GM12878 (cell line): Measurements from ENCODE around the gene RCAN2. TPM values are rescaled to one million over a fixed set of nuclear protein-coding genes. Genes with fewer than 3 reads are reported as not detected.

Source experiments
- ATAC-seq: fragments of 200-7000 bp; cut with Tn5 transposase; 3 replicates; pipeline ENCODE4 v1.9.1; 2020; ENCODE audit warnings: mild to moderate bottlenecking, moderate library complexity
- BruUV-seq: library from RNA; stranded (reverse); fragments of 400-500 nt; replicated peaks from 2 replicates; lab custom pipeline; 2021; lab: Mats Ljungman, UMichigan
- CTCF ChIA-PET: fragments of 300-600 bp; sonication (Branson Sonifier 250); formaldehyde crosslinking; extraction: SDS; loops from one replicate; lab custom pipeline; 2021; ENCODE audit warnings: inconsistent platforms; lab: Yijun Ruan, JAX
- POLR2A ChIA-PET: fragments of 350-600 bp; formaldehyde crosslinking; extraction: SDS; loops from one replicate; lab custom pipeline; 2021; ENCODE audit warnings: inconsistent platforms; lab: Charles Lee
- RAD21 ChIA-PET: fragments of 300-600 bp; sonication (Branson Sonifier 250); formaldehyde crosslinking; loops from one replicate; lab custom pipeline; 2023; ENCODE audit warnings: antibody characterized with exemption; ENCODE audit not compliant: unreplicated experiment; lab: Charles Lee
- SMC1A ChIA-PET: fragments of 300-600 bp; sonication (Branson Sonifier 250); formaldehyde crosslinking; loops from one replicate; lab custom pipeline; 2023; ENCODE audit not compliant: unreplicated experiment, uncharacterized antibody; lab: Charles Lee
- DNase-seq: peaks from one replicate; pipeline ENCODE4 v3.0.0-alpha.2; 2011; ENCODE audit warnings: low read depth, low spot score
- FAIRE-seq: peaks from 3 replicates; lab custom pipeline; 2011; peaks lifted over from hg19 to GRCh38; lab: Jason Lieb, UNC
- H2AFZ ChIP-seq: 2 replicates; pipeline ENCODE4 v1.6.0; 2011; ENCODE audit warnings: low read depth, low read length, control low read depth; ENCODE audit not compliant: control insufficient read depth
- H3K27ac ChIP-seq: 2 replicates; pipeline ENCODE4 v1.5.1; 2011; ENCODE audit warnings: control low read depth; ENCODE audit not compliant: control insufficient read depth, insufficient read depth
- H3K27me3 ChIP-seq, 2 experiments: replicated peaks in 1 of 2; 2 replicates each; pipeline versions ENCODE4 v1.6.0 to v1.6.1; 2011; ENCODE audit warnings: low read length in 1 of 2; ENCODE audit not compliant: control insufficient read depth in 2 of 2, insufficient read depth in 2 of 2
- H3K36me3 ChIP-seq, 2 experiments: 2 replicates each; pipeline ENCODE4 v1.5.1; 2011; ENCODE audit warnings: low read length in 1 of 2; ENCODE audit not compliant: control insufficient read depth in 2 of 2, insufficient read depth in 2 of 2
- H3K4me1 ChIP-seq: 2 replicates; pipeline ENCODE4 v1.6.1; 2011; ENCODE audit warnings: mild to moderate bottlenecking, low read length, moderate library complexity, mixed read lengths; ENCODE audit not compliant: control insufficient read depth, insufficient read depth
- H3K4me2 ChIP-seq: 2 replicates; pipeline ENCODE4 v1.6.0; 2011; ENCODE audit warnings: control low read depth; ENCODE audit not compliant: control insufficient read depth, insufficient read depth
- H3K4me3 ChIP-seq: fragments of 200-600 bp; sonication (generic); 2 replicates; pipeline ENCODE4 v1.5.1; 2016
- H3K79me2 ChIP-seq: 2 replicates; pipeline ENCODE4 v1.6.0; 2011; ENCODE audit warnings: low read length; ENCODE audit not compliant: control insufficient read depth, insufficient read depth
- H3K9ac ChIP-seq: 2 replicates; pipeline ENCODE4 v1.8.0; 2011; ENCODE audit warnings: low read length, control low read depth, mixed read lengths; ENCODE audit not compliant: control insufficient read depth, insufficient read depth
- H3K9me3 ChIP-seq: replicated peaks from 3 replicates; pipeline ENCODE4 v1.5.1; 2011; ENCODE audit warnings: mild to moderate bottlenecking, low read length; ENCODE audit not compliant: control insufficient read depth, insufficient read depth
- H4K20me1 ChIP-seq: 2 replicates; pipeline ENCODE4 v1.6.0; 2011; ENCODE audit not compliant: control insufficient read depth, insufficient read depth
- E4F1 ChIP-seq: fragments of 450-650 bp; IDR thresholded peaks from 2 replicates; pipeline ENCODE4 v1.6.1; 2018; ENCODE audit warnings: borderline replicate concordance, mild to moderate bottlenecking; ENCODE audit not compliant: partially characterized antibody
- ETV6 ChIP-seq, 2 experiments: fragments of 450-650 bp in 1 of 2; IDR thresholded peaks in 1 of 2; conservative IDR thresholded peaks in 1 of 2; 2 replicates each; pipeline ENCODE4 v1.6.1; 2014; ENCODE audit warnings: antibody characterized with exemption in 1 of 2, borderline replicate concordance in 1 of 2, low read depth in 1 of 2, mild to moderate bottlenecking in 1 of 2, moderate library complexity in 1 of 2
- GABPA ChIP-seq: IDR thresholded peaks from 2 replicates; pipeline ENCODE4 v1.6.1; 2014; ENCODE audit warnings: antibody characterized with exemption, low read depth, mild to moderate bottlenecking, inconsistent platforms
- JUNB ChIP-seq: IDR thresholded peaks from 2 replicates; pipeline ENCODE4 v1.6.1; 2016; ENCODE audit warnings: antibody characterized with exemption, mild to moderate bottlenecking
- NFXL1 ChIP-seq: fragments of 450-650 bp; IDR thresholded peaks from 2 replicates; pipeline ENCODE4 v1.6.1; 2017; ENCODE audit warnings: antibody characterized with exemption, mild to moderate bottlenecking, borderline replicate concordance
- SP1 ChIP-seq: IDR thresholded peaks from one replicate; pipeline ENCODE4 v1.6.1; 2011; ENCODE audit warnings: low read depth, low read length
- SRF ChIP-seq, 2 experiments: IDR thresholded peaks; 2 replicates each; pipeline ENCODE4 v1.6.1; 2011; ENCODE audit warnings: low read depth in 2 of 2, low read length in 2 of 2, mild to moderate bottlenecking in 1 of 2, moderate library complexity in 1 of 2
- SUPT20H ChIP-seq: IDR thresholded peaks from 2 replicates; pipeline ENCODE4 v1.6.1; 2011; ENCODE audit warnings: low read depth, mild to moderate bottlenecking, low read length, moderate library complexity, borderline replicate concordance; ENCODE audit not compliant: control insufficient read depth
- YY1 ChIP-seq: IDR thresholded peaks from 2 replicates; pipeline ENCODE4 v1.6.1; 2011; ENCODE audit warnings: low read depth, mild to moderate bottlenecking, low read length
- ZBTB11 ChIP-seq: fragments of 450-650 bp; formaldehyde crosslinking; IDR thresholded peaks from 2 replicates; pipeline ENCODE4 v1.5.0; 2022; ENCODE audit warnings: mild to moderate bottlenecking, missing genetic modification characterization
- WGBS: methylation state at CpG from one replicate; pipeline ENCODE4 v1.1.6; 2016; ENCODE audit warnings: low lambda C conversion rate; ENCODE audit not compliant: insufficient replicate concordance, insufficient coverage; ENCODE audit errors: missing lambda C conversion rate; 5-methylcytosine and 5-hydroxymethylcytosine counted together
- in situ Hi-C: fragments of 300-500 bp; cut with MboI; formaldehyde crosslinking; loops from 9 replicates; pipeline ENCODE4 v1.14.3; 2018; ENCODE audit warnings: mixed read lengths
- intact Hi-C: fragments of 100-400 bp; cut with micrococcal nuclease; formaldehyde crosslinking; loops from one replicate; pipeline ENCODE4 v1.14.2; 2022; ENCODE audit not compliant: unreplicated experiment
- polyA plus RNA-seq, 11 experiments: library from polyadenylated mRNA; depleted of rRNA in 4 of 11; unstranded in 6 of 11; stranded (reverse) in 5 of 11; fragments of >200 nt; fragmentation: Nextera tagmentation in 4 of 11; fragmentation: Illumina TruSeq in 1 of 11; extraction: Ambion mirVana in 4 of 11; extraction: Trizol in 1 of 11; gene quantifications; 1 replicate in 1 of 11; 2 replicates in 10 of 11; pipeline versions ENCODE4 v1.2.1 to v1.2.3, GENCODE V29; 2011 to 2016; ENCODE audit warnings: inconsistent platforms in 2 of 11, missing spikeins in 2 of 11, low read depth in 1 of 11
- total RNA-seq, 4 experiments: library from RNA; depleted of rRNA in 3 of 4; stranded (reverse); fragments of >200 nt in 3 of 4; fragmentation: Illumina TruSeq in 1 of 4; extraction: Trizol in 1 of 4; gene quantifications; 2 replicates each; pipeline versions ENCODE4 v1.2.1 to v1.2.3, GENCODE V29; 2013 to 2021

The RCAN2 gene
- total and polyA plus RNA-seq, 10 of the 15 experiments (the other 5 are each of a cell fraction or from before 2014, with no cell fraction given): 0.06 TPM; not detected in 9

- RAD21 ChIA-PET: no interaction called here
- in situ Hi-C loops (no loop called here), intact Hi-C loops (no loop called here)
- no TSS peak for BruUV-seq
- POLR2A ChIA-PET: no interaction called here
- no peak overlapping the region for H3K4me3 ChIP-seq
- 52% methylated on average over 5 of the region's 5 CpGs for WGBS
- CTCF ChIA-PET: no interaction called here
- H3K27me3 ChIP-seq: no peaks in the 10 kb centered on the region
- H3K27ac ChIP-seq: no peak overlapping the region
- no peaks in the 10 kb centered on the region for H4K20me1 ChIP-seq
- H3K36me3 ChIP-seq: no peaks in the 10 kb centered on the region
- ATAC-seq (no peak), FAIRE-seq (no peak), DNase-seq (no peak)
- H3K79me2 ChIP-seq: no peaks in the 10 kb centered on the region
- TF ChIP-seq SUPT20H (no peak), ZBTB11 (CRISPR knock-in tag) (no peak), JUNB (no peak), NFXL1 (no peak), GABPA (no peak), ETV6 (conservative IDR thresholded peaks at IDR 0.05 in 1 of 2, IDR thresholded peaks at IDR 0.05 in 1 of 2; ENCODE audit: borderline replicate concordance in 1 of 2, low read depth in 1 of 2) (no peak), E4F1 (no peak), SP1 (no peak), SRF (IDR thresholded peaks at IDR 0.05; ENCODE audit: low read depth in 2 of 2, low read length in 2 of 2) (no peak), YY1 (no peak)
- SMC1A ChIA-PET: no interaction called here
- no peak overlapping the region for H3K4me2 ChIP-seq
- no peak overlapping the region for H2AFZ ChIP-seq
- no peaks in the 10 kb centered on the region; the same call in 2 of the 3 replicates for H3K9me3 ChIP-seq
- H3K4me1 ChIP-seq: no peaks in the 10 kb centered on the region
- H3K9ac ChIP-seq: no peak overlapping the region
These were observed 291.9 kb downstream of the RCAN2 start for GRCh38 chr6:46199387-46199786.
